Smooth muscle cell (in vitro differentiated cells): Measurements from ENCODE around the gene ZCCHC7. TPM values are rescaled to one million over a fixed set of nuclear protein-coding genes. Genes with fewer than 3 reads are reported as not detected.

Experiments used
- DNase-seq: peaks from one replicate; lab custom pipeline; 2025; ENCODE audit not compliant: unreplicated experiment; lab: John Stamatoyannopoulos, UW
- H2AFZ ChIP-seq: fragments of 200-600 bp; sonication (generic); 2 replicates; pipeline ENCODE4 v1.6.0; 2016; ENCODE audit warnings: antibody characterized with exemption, low read depth, mild to moderate bottlenecking
- H3F3A ChIP-seq: fragments of 200-600 bp; sonication (generic); 2 replicates; pipeline ENCODE4 v1.6.0; 2017; ENCODE audit warnings: antibody characterized with exemption, low read depth
- H3K27ac ChIP-seq: fragments of 200-600 bp; sonication (generic); 2 replicates; pipeline ENCODE4 v1.5.1; 2016; ENCODE audit warnings: low read depth, mild to moderate bottlenecking
- H3K27me3 ChIP-seq: fragments of 200-600 bp; sonication (generic); 2 replicates; pipeline ENCODE4 v1.6.1; 2016; ENCODE audit warnings: low read depth, mild to moderate bottlenecking
- H3K36me3 ChIP-seq: fragments of 200-600 bp; sonication (generic); 2 replicates; pipeline ENCODE4 v1.5.1; 2016; ENCODE audit warnings: low read depth
- H3K4me1 ChIP-seq: fragments of 200-600 bp; sonication (generic); 2 replicates; pipeline ENCODE4 v1.5.1; 2016; ENCODE audit warnings: low read depth
- H3K4me2 ChIP-seq: fragments of 200-600 bp; sonication (generic); 2 replicates; pipeline ENCODE4 v1.6.0; 2016; ENCODE audit warnings: mild to moderate bottlenecking
- H3K4me3 ChIP-seq: fragments of 200-600 bp; sonication (generic); 2 replicates; pipeline ENCODE4 v1.5.1; 2016; ENCODE audit warnings: mild to moderate bottlenecking
- H3K79me2 ChIP-seq: fragments of 200-600 bp; sonication (generic); 2 replicates; pipeline ENCODE4 v1.6.0; 2016; ENCODE audit warnings: low read depth, mild to moderate bottlenecking
- H3K9ac ChIP-seq: fragments of 200-600 bp; sonication (generic); 2 replicates; pipeline ENCODE4 v1.6.0; 2016; ENCODE audit warnings: low read depth
- H3K9me3 ChIP-seq: fragments of 200-600 bp; sonication (generic); replicated peaks from 2 replicates; pipeline ENCODE4 v1.5.1; 2016; ENCODE audit warnings: low read depth
- H4K20me1 ChIP-seq: fragments of 200-600 bp; sonication (generic); 2 replicates; pipeline ENCODE4 v1.6.0; 2016; ENCODE audit warnings: low read depth
- WGBS: methylation state at CpG from one replicate; pipeline ENCODE4 v1.1.7; 2016; ENCODE audit warnings: low lambda C conversion rate; 5-methylcytosine and 5-hydroxymethylcytosine counted together
- polyA plus RNA-seq: library from polyadenylated mRNA; unstranded; fragments of >200 nt; fragmentation: Nextera tagmentation; extraction: Ambion mirVana; gene quantifications from 2 replicates; pipeline ENCODE4 v1.2.1, GENCODE V29; 2016
- total RNA-seq: library from RNA; depleted of rRNA; stranded (reverse); fragments of >200 nt; gene quantifications from 2 replicates; pipeline ENCODE4 v1.2.3, GENCODE V29; 2014
- TF ChIP-seq, protein P1 (sequence below): fragments of 200-600 bp; sonication (generic); IDR thresholded peaks from 2 replicates; pipeline ENCODE4 v1.5.1; 2017; ENCODE audit warnings: borderline replicate concordance, mild to moderate bottlenecking, antibody characterized with exemption; ENCODE audit not compliant: insufficient read depth, poor library complexity, severe bottlenecking

The ZCCHC7 gene
- total and polyA plus RNA-seq, 2 experiments from 2014 or later, result 19.0 to 24.7 TPM

DNA sequence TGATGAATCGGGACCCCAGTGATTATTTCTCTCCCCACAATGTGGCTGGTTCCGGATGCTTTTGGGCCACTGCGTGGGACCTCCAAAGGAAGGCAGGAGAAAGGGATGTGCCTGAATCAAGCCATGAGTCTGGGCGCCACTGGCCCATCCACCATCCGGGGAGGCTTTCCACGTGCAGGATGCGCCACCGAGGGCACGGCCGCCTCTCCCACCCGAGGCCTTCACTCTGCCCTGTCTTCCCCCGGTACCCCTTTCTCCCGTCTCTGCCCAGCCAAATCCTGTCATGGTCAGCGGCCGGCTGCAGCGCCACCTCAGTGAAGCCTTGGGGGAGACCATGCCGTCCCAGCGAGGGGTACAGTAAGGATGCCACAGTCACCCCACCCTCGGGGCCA lies 258.2 kb downstream of the ZCCHC7 start:
- 96% methylated on average over 19 of the region's 19 CpGs for WGBS
- DNase-seq, result no peak

GRCh38 chr9:37379835-37380234 lies 259.5 kb downstream of the ZCCHC7 start:
- TF ChIP-seq, protein P1, sequence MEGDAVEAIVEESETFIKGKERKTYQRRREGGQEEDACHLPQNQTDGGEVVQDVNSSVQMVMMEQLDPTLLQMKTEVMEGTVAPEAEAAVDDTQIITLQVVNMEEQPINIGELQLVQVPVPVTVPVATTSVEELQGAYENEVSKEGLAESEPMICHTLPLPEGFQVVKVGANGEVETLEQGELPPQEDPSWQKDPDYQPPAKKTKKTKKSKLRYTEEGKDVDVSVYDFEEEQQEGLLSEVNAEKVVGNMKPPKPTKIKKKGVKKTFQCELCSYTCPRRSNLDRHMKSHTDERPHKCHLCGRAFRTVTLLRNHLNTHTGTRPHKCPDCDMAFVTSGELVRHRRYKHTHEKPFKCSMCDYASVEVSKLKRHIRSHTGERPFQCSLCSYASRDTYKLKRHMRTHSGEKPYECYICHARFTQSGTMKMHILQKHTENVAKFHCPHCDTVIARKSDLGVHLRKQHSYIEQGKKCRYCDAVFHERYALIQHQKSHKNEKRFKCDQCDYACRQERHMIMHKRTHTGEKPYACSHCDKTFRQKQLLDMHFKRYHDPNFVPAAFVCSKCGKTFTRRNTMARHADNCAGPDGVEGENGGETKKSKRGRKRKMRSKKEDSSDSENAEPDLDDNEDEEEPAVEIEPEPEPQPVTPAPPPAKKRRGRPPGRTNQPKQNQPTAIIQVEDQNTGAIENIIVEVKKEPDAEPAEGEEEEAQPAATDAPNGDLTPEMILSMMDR, result no peak

More for the DNA sequence above, 258.2 kb downstream of the ZCCHC7 start:
- H3K4me3 ChIP-seq, result no peak overlapping the region
- H3K9ac ChIP-seq, result no peak overlapping the region
- TF ChIP-seq, protein P1, result no peak
- no peaks in the 10 kb centered on the region for H3K9me3 ChIP-seq
- H3K36me3 ChIP-seq, result no peaks in the 10 kb centered on the region
- H3K4me2 ChIP-seq, result no peak overlapping the region
- H3K27ac ChIP-seq, result no peak overlapping the region
- peaks cover 3% of the 10 kb centered on the region for H3K27me3 ChIP-seq
- H3K79me2 ChIP-seq, result no peaks in the 10 kb centered on the region
- no peaks in the 10 kb centered on the region for H3K4me1 ChIP-seq
- no peaks in the 10 kb centered on the region for H3F3A ChIP-seq
- no peaks in the 10 kb centered on the region for H4K20me1 ChIP-seq
- H2AFZ ChIP-seq, result no peak overlapping the region

DNA sequence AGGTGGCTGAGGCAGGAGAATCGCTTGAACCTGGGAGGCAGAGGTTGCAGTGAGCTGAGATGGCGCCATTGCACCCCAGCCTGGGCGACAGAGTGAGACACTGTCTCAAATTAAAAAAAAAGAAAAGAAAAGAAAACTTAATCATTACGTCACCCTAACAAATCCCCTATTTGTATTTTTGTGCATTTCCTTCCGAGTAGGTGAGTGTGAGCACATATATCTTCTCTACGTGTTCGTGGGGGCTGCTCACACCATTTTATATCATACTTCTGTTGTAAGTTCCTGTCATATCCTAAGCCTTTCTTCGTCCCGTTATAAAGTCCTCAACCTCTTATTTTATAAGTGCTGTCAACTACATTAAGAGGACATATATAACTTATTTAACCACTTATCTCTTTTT lies 260.2 kb downstream of the ZCCHC7 start:
- H3K36me3 ChIP-seq, result no peaks in the 10 kb centered on the region
- DNase-seq, result no peak
- no peaks in the 10 kb centered on the region for H3K4me1 ChIP-seq
- H3K4me2 ChIP-seq, result no peak overlapping the region
- no peak overlapping the region for H3K27ac ChIP-seq
- H3K4me3 ChIP-seq, result no peak overlapping the region
- H3K27me3 ChIP-seq, result peaks cover 3% of the 10 kb centered on the region
- H4K20me1 ChIP-seq, result no peaks in the 10 kb centered on the region
- H2AFZ ChIP-seq, result no peak overlapping the region
- H3K9ac ChIP-seq, result no peak overlapping the region
- no peaks in the 10 kb centered on the region for H3K79me2 ChIP-seq
- 81% methylated on average over 9 of the region's 9 CpGs for WGBS
- TF ChIP-seq, protein P1, result no peak
- no peaks in the 10 kb centered on the region for H3F3A ChIP-seq
- no peaks in the 10 kb centered on the region for H3K9me3 ChIP-seq

More at GRCh38 chr9:37379835-37380234, 259.5 kb downstream of the ZCCHC7 start:
- Histone ChIP-seq H3K9me3 (no peaks in the 10 kb centered on the region), H3K9ac (no peak overlapping the region), H4K20me1 (no peaks in the 10 kb centered on the region), H3K4me1 (no peaks in the 10 kb centered on the region), H3K4me3 (no peak overlapping the region), H3K27me3 (peaks cover 3% of the 10 kb centered on the region), H3K27ac (no peak overlapping the region), H3K79me2 (no peaks in the 10 kb centered on the region), H3K36me3 (no peaks in the 10 kb centered on the region), H3K4me2 (no peak overlapping the region), H3F3A (no peaks in the 10 kb centered on the region), H2AFZ (no peak overlapping the region)
- 83% methylated on average over 2 of the region's 2 CpGs for WGBS
- no peak for DNase-seq

GRCh38 chr9:37381094-37381741 lies 260.8 kb downstream of the ZCCHC7 start:
- Histone ChIP-seq H4K20me1 (no peaks in the 10 kb centered on the region), H2AFZ (no peak overlapping the region), H3K4me3 (no peak overlapping the region), H3K27me3 (peaks cover 3% of the 10 kb centered on the region), H3K4me1 (no peaks in the 10 kb centered on the region), H3K79me2 (no peaks in the 10 kb centered on the region), H3K4me2 (no peak overlapping the region), H3K36me3 (no peaks in the 10 kb centered on the region), H3F3A (no peaks in the 10 kb centered on the region), H3K9ac (no peak overlapping the region), H3K9me3 (no peaks in the 10 kb centered on the region), H3K27ac (no peak overlapping the region)
- TF ChIP-seq, protein P1, result no peak
- 93% methylated on average over 11 of the region's 11 CpGs for WGBS
- DNase-seq, result no peak
